G401.6 (cell line): ENCODE data around the gene SERAC1.
"Not testable (repeated sequence)": the region's sequence is repeated elsewhere in the genome, so short reads cannot be mapped to it uniquely, and the experiment has no call there.

ENCODE experiments used
- FAIRE-seq: peaks from 2 replicates; lab custom pipeline; 2012; peaks lifted over from hg19 to GRCh38; lab: Jason Lieb, UNC

SERAC1 gene

GRCh38 chr6:158174024-158174423, 6.0 kb upstream of the SERAC1 start:
- no peak for FAIRE-seq

GRCh38 chr6:158172001-158172400, 3.9 kb upstream of the SERAC1 start:
- FAIRE-seq: no peak

- FAIRE-seq: no peak
These were observed 2.6 kb upstream of the SERAC1 start for GRCh38 chr6:158170656-158171081.

- not testable (repeated sequence) for FAIRE-seq
These were observed 1.6 kb upstream of the SERAC1 start for GRCh38 chr6:158169634-158170033.

GRCh38 chr6:158165919-158166416, 2.1 kb downstream of the SERAC1 start:
- FAIRE-seq: no peak

GRCh38 chr6:158164579-158165170, 3.4 kb downstream of the SERAC1 start:
- FAIRE-seq: no peak

GRCh38 chr6:158161566-158162254, 6.4 kb downstream of the SERAC1 start:
- no peak for FAIRE-seq

GRCh38 chr6:158160932-158161539, 7.0 kb downstream of the SERAC1 start:
- FAIRE-seq: no peak

- peak; percentile 6 for FAIRE-seq
These were observed 9.3 kb downstream of the SERAC1 start for GRCh38 chr6:158158748-158159147.

- FAIRE-seq: no peak
These were observed 9.9 kb downstream of the SERAC1 start for GRCh38 chr6:158158123-158158522.

GRCh38 chr6:158157064-158157764, 10.8 kb downstream of the SERAC1 start:
- FAIRE-seq: no peak

- FAIRE-seq: no peak
These were observed 13.2 kb downstream of the SERAC1 start for GRCh38 chr6:158154816-158155215.

GRCh38 chr6:158153576-158153975, 14.5 kb downstream of the SERAC1 start:
- FAIRE-seq: no peak

- no peak for FAIRE-seq
These were observed 15.4 kb downstream of the SERAC1 start for GRCh38 chr6:158152659-158153058.

GRCh38 chr6:158152025-158152424, 16.0 kb downstream of the SERAC1 start:
- not testable (repeated sequence) for FAIRE-seq

GRCh38 chr6:158150701-158151100, 17.4 kb downstream of the SERAC1 start:
- no peak for FAIRE-seq

- no peak for FAIRE-seq
These were observed 18.4 kb downstream of the SERAC1 start for GRCh38 chr6:158149641-158150040.

- FAIRE-seq: peak; percentile 3
These were observed 24.4 kb downstream of the SERAC1 start for GRCh38 chr6:158143700-158144099.

GRCh38 chr6:158142789-158143188, 25.3 kb downstream of the SERAC1 start:
- no peak for FAIRE-seq

GRCh38 chr6:158131926-158132325, 36.1 kb downstream of the SERAC1 start:
- FAIRE-seq: peak; percentile 89

GRCh38 chr6:158125271-158125670, 42.8 kb downstream of the SERAC1 start:
- no peak for FAIRE-seq

GRCh38 chr6:158124288-158124687, 43.8 kb downstream of the SERAC1 start:
- FAIRE-seq: no peak

GRCh38 chr6:158122048-158122447, 46.0 kb downstream of the SERAC1 start:
- no peak for FAIRE-seq
